H9 (cell line): ENCODE measurements around the gene ART3. TPM values are rescaled to one million over a fixed set of nuclear protein-coding genes. Genes with fewer than 3 reads are reported as not detected.

Source experiments
- DNase-seq: peaks from one replicate; pipeline ENCODE4 v3.0.0-alpha.2; 2017
- H2AFZ ChIP-seq: one replicate; pipeline ENCODE4 v1.6.1; 2013; ENCODE audit warnings: mild to moderate bottlenecking, low read length, control low read depth, moderate library complexity
- H2AK5ac ChIP-seq: 2 replicates; pipeline ENCODE4 v1.6.1; 2013; ENCODE audit warnings: low read length, control low read depth, mixed read lengths; ENCODE audit not compliant: insufficient read length
- H2BK120ac ChIP-seq: one replicate; pipeline ENCODE4 v1.6.1; 2013; ENCODE audit warnings: low read depth, mild to moderate bottlenecking, low read length, control low read depth, inconsistent platforms; ENCODE audit not compliant: poor library complexity, severe bottlenecking
- H2BK12ac ChIP-seq: 2 replicates; pipeline ENCODE4 v1.6.1; 2013; ENCODE audit warnings: low read length, control low read depth, mixed read lengths, low read depth; ENCODE audit not compliant: insufficient read length
- H2BK15ac ChIP-seq: 2 replicates; pipeline ENCODE4 v1.6.1; 2013; ENCODE audit warnings: low read depth, low read length, control low read depth
- H2BK20ac ChIP-seq: one replicate; pipeline ENCODE4 v1.6.1; 2013; ENCODE audit warnings: low read depth, mild to moderate bottlenecking, low read length, control low read depth, inconsistent platforms; ENCODE audit not compliant: poor library complexity, severe bottlenecking
- H2BK5ac ChIP-seq: 2 replicates; pipeline ENCODE4 v1.6.1; 2013; ENCODE audit warnings: low read length, control low read depth, mixed read lengths; ENCODE audit not compliant: insufficient read length
- H3K14ac ChIP-seq: 2 replicates; pipeline ENCODE4 v1.6.1; 2013; ENCODE audit warnings: low read length, control low read depth; ENCODE audit not compliant: insufficient read depth
- H3K18ac ChIP-seq: 2 replicates; pipeline ENCODE4 v1.6.1; 2013; ENCODE audit warnings: low read depth, mild to moderate bottlenecking, mixed read lengths, low read length, control low read depth; ENCODE audit not compliant: insufficient read length
- H3K23ac ChIP-seq: 2 replicates; pipeline ENCODE4 v1.6.1; 2013; ENCODE audit warnings: low read length, control low read depth, mixed read lengths, low read depth; ENCODE audit not compliant: insufficient read length
- H3K23me2 ChIP-seq: 2 replicates; pipeline ENCODE4 v1.6.1; 2013; ENCODE audit warnings: low read depth, mild to moderate bottlenecking, mixed read lengths, low read length, control low read depth; ENCODE audit not compliant: insufficient read length, poor library complexity, severe bottlenecking
- H3K27ac ChIP-seq: 2 replicates; pipeline ENCODE4 v1.5.1; 2013; ENCODE audit warnings: low read length, control low read depth, mixed read lengths, low read depth; ENCODE audit not compliant: insufficient read length
- H3K27me3 ChIP-seq: 2 replicates; pipeline ENCODE4 v1.6.1; 2013; ENCODE audit warnings: low read length, control low read depth, inconsistent platforms; ENCODE audit not compliant: insufficient read depth
- H3K4ac ChIP-seq: 2 replicates; pipeline ENCODE4 v1.6.1; 2013; ENCODE audit warnings: low read depth, mild to moderate bottlenecking, control low read depth, inconsistent platforms, low read length, moderate library complexity
- H3K4me1 ChIP-seq: 2 replicates; pipeline ENCODE4 v1.6.1; 2013; ENCODE audit warnings: low read length, control low read depth, inconsistent platforms; ENCODE audit not compliant: insufficient read depth
- H3K4me2 ChIP-seq: 2 replicates; pipeline ENCODE4 v1.6.1; 2013; ENCODE audit warnings: low read length, control low read depth, mixed read lengths; ENCODE audit not compliant: insufficient read length, insufficient read depth
- H3K56ac ChIP-seq: 2 replicates; pipeline ENCODE4 v1.6.1; 2013; ENCODE audit warnings: low read depth, mild to moderate bottlenecking, mixed read lengths, low read length, control low read depth; ENCODE audit not compliant: insufficient read length
- H3K79me1 ChIP-seq: 2 replicates; pipeline ENCODE4 v1.6.1; 2013; ENCODE audit warnings: low read depth, mild to moderate bottlenecking, moderate library complexity, low read length, control low read depth, inconsistent platforms; ENCODE audit not compliant: insufficient read depth, poor library complexity, severe bottlenecking
- H3K79me2 ChIP-seq: 2 replicates; pipeline ENCODE4 v1.6.1; 2013; ENCODE audit warnings: low read length, control low read depth, inconsistent platforms; ENCODE audit not compliant: insufficient read depth
- H3K9ac ChIP-seq: 2 replicates; pipeline ENCODE4 v1.6.1; 2013; ENCODE audit warnings: low read length, control low read depth, mixed read lengths; ENCODE audit not compliant: insufficient read length; ENCODE audit errors: extremely low read depth
- H3K9me3 ChIP-seq: one replicate; pipeline ENCODE4 v1.6.1; 2013; ENCODE audit warnings: low read depth, low read length, inconsistent platforms; ENCODE audit not compliant: control insufficient read depth
- H3T11ph ChIP-seq: one replicate; pipeline ENCODE4 v1.6.1; 2013; ENCODE audit warnings: mild to moderate bottlenecking, low read length, control low read depth, inconsistent platforms
- H4K20me1 ChIP-seq: one replicate; pipeline ENCODE4 v1.6.1; 2013; ENCODE audit not compliant: control insufficient read depth, insufficient read length, insufficient read depth
- H4K5ac ChIP-seq: 2 replicates; pipeline ENCODE4 v1.6.1; 2013; ENCODE audit warnings: low read depth, mild to moderate bottlenecking, mixed read lengths, low read length, control low read depth; ENCODE audit not compliant: insufficient read length
- H4K8ac ChIP-seq: replicated peaks from 2 replicates; pipeline ENCODE4 v1.6.1; 2013; ENCODE audit warnings: low read length, control low read depth, mixed read lengths, low read depth; ENCODE audit not compliant: insufficient read length
- H4K91ac ChIP-seq: 2 replicates; pipeline ENCODE4 v1.6.1; 2013; ENCODE audit warnings: low read depth, mild to moderate bottlenecking, moderate library complexity, mixed read lengths, low read length, control low read depth; ENCODE audit not compliant: insufficient read length
- H3K27ac Mint-ChIP-seq, 3 experiments: 2 replicates in 2 of 3; 3 replicates in 1 of 3; pipeline ENCODE4 v1.8.0; 2020 to 2021; ENCODE audit warnings: mixed read lengths in 3 of 3, mild to moderate bottlenecking in 1 of 3, moderate library complexity in 1 of 3
- H3K27me3 Mint-ChIP-seq: 2 replicates; pipeline ENCODE4 v1.8.0; 2021; ENCODE audit warnings: low read depth, mild to moderate bottlenecking, moderate library complexity, mixed read lengths
- H3K36me3 Mint-ChIP-seq, 3 experiments: 2 replicates in 2 of 3; 3 replicates in 1 of 3; pipeline ENCODE4 v1.8.0; 2020 to 2021; ENCODE audit warnings: low read depth in 3 of 3, mixed read lengths in 3 of 3; ENCODE audit not compliant: insufficient read depth in 1 of 3
- H3K4me1 Mint-ChIP-seq, 2 experiments: 2 replicates each; pipeline ENCODE4 v1.8.0; 2020; ENCODE audit warnings: mixed read lengths in 2 of 2
- H3K4me3 Mint-ChIP-seq, 2 experiments: 2 replicates in 1 of 2; 3 replicates in 1 of 2; pipeline ENCODE4 v1.8.0; 2020 to 2021; ENCODE audit warnings: mild to moderate bottlenecking in 2 of 2, mixed read lengths in 2 of 2, moderate library complexity in 1 of 2
- H3K9me3 Mint-ChIP-seq, 2 experiments: 2 replicates in 1 of 2; 3 replicates in 1 of 2; pipeline ENCODE4 v1.8.0; 2020; ENCODE audit warnings: mild to moderate bottlenecking in 2 of 2, mixed read lengths in 2 of 2, moderate library complexity in 1 of 2
- WGBS: extraction: QIAGEN DNeasy Blood & Tissue Kit; methylation state at CpG from one replicate; pipeline ENCODE4 v1.1.7; 2013; ENCODE audit warnings: missing lambda C conversion rate, low lambda C conversion rate, mixed read lengths; ENCODE audit not compliant: insufficient read length; ENCODE audit errors: extremely low coverage; 5-methylcytosine and 5-hydroxymethylcytosine counted together
- total RNA-seq: library from RNA; stranded (reverse); gene quantifications from 2 replicates; pipeline ENCODE4 v1.2.1, GENCODE V29; 2021
- TF ChIP-seq, protein P1 (sequence below): fragments of 200-600 bp; sonication (generic); conservative IDR thresholded peaks from 3 replicates; pipeline ENCODE4 v1.8.0; 2021; ENCODE audit warnings: antibody characterized with exemption, mild to moderate bottlenecking

ART3 gene
- total RNA-seq, 1 experiment from 2014 or later, result 0.74 TPM

DNA sequence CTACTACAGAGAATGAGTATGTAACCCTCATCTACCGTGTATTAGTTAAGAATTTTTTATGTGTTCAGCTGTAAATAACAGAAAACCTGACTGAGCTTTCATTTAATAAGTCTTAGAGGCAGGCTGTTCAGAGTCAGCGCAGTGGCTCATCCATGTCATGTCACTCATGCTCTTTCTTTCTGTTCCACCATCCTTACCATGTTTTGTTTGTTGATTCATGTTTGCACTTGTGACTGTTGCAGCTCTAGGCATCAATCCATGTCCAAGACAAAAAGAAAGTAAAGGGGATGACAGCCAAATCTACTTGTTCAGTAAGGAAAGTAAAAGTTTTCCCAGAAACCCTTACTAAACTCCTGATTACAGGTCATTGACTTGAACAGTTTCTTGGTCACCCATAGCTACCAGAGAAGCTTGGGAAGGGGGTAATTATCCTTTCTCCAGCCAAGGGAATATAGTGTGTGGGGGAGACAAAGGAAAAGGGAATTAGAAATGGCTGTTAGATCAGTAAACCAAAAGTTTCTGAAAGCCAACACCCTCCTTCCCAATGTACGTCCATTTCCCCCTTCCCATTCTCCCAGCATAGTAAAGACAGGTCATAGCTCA is 9.0 kb downstream of the ART3 start:
- H3K9me3 ChIP-seq, result no peaks in the 10 kb centered on the region
- H3K4me2 ChIP-seq, result no peak overlapping the region
- H3K18ac ChIP-seq, result no peak overlapping the region
- peaks cover 10 to 11% of the 10 kb centered on the region in 2 experiments for H3K4me1 Mint-ChIP-seq
- TF ChIP-seq, protein P1, sequence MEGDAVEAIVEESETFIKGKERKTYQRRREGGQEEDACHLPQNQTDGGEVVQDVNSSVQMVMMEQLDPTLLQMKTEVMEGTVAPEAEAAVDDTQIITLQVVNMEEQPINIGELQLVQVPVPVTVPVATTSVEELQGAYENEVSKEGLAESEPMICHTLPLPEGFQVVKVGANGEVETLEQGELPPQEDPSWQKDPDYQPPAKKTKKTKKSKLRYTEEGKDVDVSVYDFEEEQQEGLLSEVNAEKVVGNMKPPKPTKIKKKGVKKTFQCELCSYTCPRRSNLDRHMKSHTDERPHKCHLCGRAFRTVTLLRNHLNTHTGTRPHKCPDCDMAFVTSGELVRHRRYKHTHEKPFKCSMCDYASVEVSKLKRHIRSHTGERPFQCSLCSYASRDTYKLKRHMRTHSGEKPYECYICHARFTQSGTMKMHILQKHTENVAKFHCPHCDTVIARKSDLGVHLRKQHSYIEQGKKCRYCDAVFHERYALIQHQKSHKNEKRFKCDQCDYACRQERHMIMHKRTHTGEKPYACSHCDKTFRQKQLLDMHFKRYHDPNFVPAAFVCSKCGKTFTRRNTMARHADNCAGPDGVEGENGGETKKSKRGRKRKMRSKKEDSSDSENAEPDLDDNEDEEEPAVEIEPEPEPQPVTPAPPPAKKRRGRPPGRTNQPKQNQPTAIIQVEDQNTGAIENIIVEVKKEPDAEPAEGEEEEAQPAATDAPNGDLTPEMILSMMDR, result no peak
- H2BK20ac ChIP-seq, result no peak overlapping the region
- H3K27ac Mint-ChIP-seq, result no peak overlapping the region
- H2BK120ac ChIP-seq, result no peak overlapping the region
- H3K36me3 Mint-ChIP-seq, result no peaks in the 10 kb centered on the region
- no peak for DNase-seq
- H3K79me1 ChIP-seq, result no peaks in the 10 kb centered on the region
- no peak overlapping the region for H3T11ph ChIP-seq
- no peaks in the 10 kb centered on the region for H4K20me1 ChIP-seq
- no CpG with 5 or more reads among the region's 3 CpGs for WGBS
- H3K27me3 ChIP-seq, result no peaks in the 10 kb centered on the region
- H3K9me3 Mint-ChIP-seq, result no peaks in the 10 kb centered on the region
- H2AK5ac ChIP-seq, result no peak overlapping the region
- H2BK5ac ChIP-seq, result no peak overlapping the region
- H3K79me2 ChIP-seq, result no peaks in the 10 kb centered on the region
- H2BK15ac ChIP-seq, result no peak overlapping the region
- no peak overlapping the region for H3K9ac ChIP-seq
- no peak overlapping the region for H4K8ac ChIP-seq
- no peak overlapping the region for H4K91ac ChIP-seq
- H3K56ac ChIP-seq, result no peak overlapping the region
- no peaks in the 10 kb centered on the region for H3K23me2 ChIP-seq
- H3K4me3 Mint-ChIP-seq, result no peak overlapping the region
- no peak overlapping the region for H4K5ac ChIP-seq
- H3K23ac ChIP-seq, result no peak overlapping the region
- no peak overlapping the region for H3K27ac ChIP-seq
- no peaks in the 10 kb centered on the region for H3K4me1 ChIP-seq
- H3K14ac ChIP-seq, result no peak overlapping the region
- H2BK12ac ChIP-seq, result no peak overlapping the region
- H2AFZ ChIP-seq, result no peak overlapping the region
- no peaks in the 10 kb centered on the region; the same call in 1 of the 2 replicates for H3K27me3 Mint-ChIP-seq
- no peak overlapping the region for H3K4ac ChIP-seq
